Gastrocnemius medialis (tissue), 4 donors: ENCODE data around the gene NAA10. TPM values are rescaled to one million over a fixed set of nuclear protein-coding genes. Genes with fewer than 3 reads are reported as not detected.

ENCODE experiments used
- ATAC-seq, 2 donors: fragments of 150-250 bp; one replicate each; pipeline ENCODE4 v1.9.1; 2016
- DNase-seq, 2 donors: peaks; one replicate each; pipeline ENCODE4 v3.0.0-alpha.2; 2019
- H3K27ac ChIP-seq, 4 donors: fragments of 200-600 bp; sonication (generic); 1 replicate in 1 of 4; 2 replicates in 3 of 4; pipeline ENCODE4 v1.5.1; 2016 to 2018; ENCODE audit warnings: mild to moderate bottlenecking in 2 of 4, moderate library complexity in 1 of 4
- H3K27me3 ChIP-seq, 3 donors: fragments of 200-600 bp; sonication (generic) in 2 of 3; 1 replicate in 1 of 3; 2 replicates in 2 of 3; pipeline versions ENCODE4 v1.5.1 to v1.6.0; 2016 to 2019; ENCODE audit warnings: mild to moderate bottlenecking in 1 of 3, moderate library complexity in 1 of 3
- H3K36me3 ChIP-seq, 2 donors: fragments of 200-600 bp; sonication (generic) in 1 of 2; one replicate each; pipeline ENCODE4 v1.5.1; 2017 to 2018
- H3K4me1 ChIP-seq, 2 donors: fragments of 200-600 bp; sonication (generic) in 1 of 2; one replicate each; pipeline ENCODE4 v1.5.1; 2016 to 2017; ENCODE audit warnings: mild to moderate bottlenecking in 2 of 2
- H3K4me3 ChIP-seq, 4 donors: fragments of 200-600 bp; sonication (generic) in 3 of 4; 1 replicate in 1 of 4; 2 replicates in 3 of 4; pipeline ENCODE4 v1.5.1; 2016 to 2019; ENCODE audit warnings: mild to moderate bottlenecking in 2 of 4
- H3K9me3 ChIP-seq, 3 donors: fragments of 200-600 bp; sonication (generic) in 2 of 3; 1 replicate in 1 of 3; 2 replicates in 2 of 3; pipeline ENCODE4 v1.5.1; 2016 to 2019
- POLR2A ChIP-seq, 2 donors: fragments of 450-650 bp; IDR thresholded peaks; one replicate each; pipeline ENCODE4 v1.6.1; 2017; ENCODE audit warnings: antibody characterized with exemption in 2 of 2, mild to moderate bottlenecking in 2 of 2, moderate library complexity in 2 of 2
- in situ Hi-C, 4 donors: fragments of 200-750 bp; cut with MboI; loops; one replicate each; pipeline versions ENCODE4 v1.15.0 to v1.8.0; 2017; ENCODE audit warnings: low sequenced_read_pairs in 4 of 4
- intact Hi-C: fragments of 100-400 bp; cut with DNase I; formaldehyde crosslinking; loops from one replicate; pipeline ENCODE4 v1.15.1; 2023; ENCODE audit warnings: low total_unique reads
- total RNA-seq, 4 donors: library from RNA; depleted of rRNA; stranded (reverse); fragments of >200 nt; gene quantifications; one replicate each; pipeline versions ENCODE4 v1.1.0 to v1.2.3, GENCODE V29; 2016
- TF ChIP-seq, protein P1 (sequence below), 5 experiments: fragments of 450-650 bp in 3 of 5; fragments of 200-600 bp in 2 of 5; sonication (generic) in 2 of 5; IDR thresholded peaks in 4 of 5; conservative IDR thresholded peaks in 1 of 5; 1 replicate in 4 of 5; 2 replicates in 1 of 5; pipeline ENCODE4 v1.5.1; 2016 to 2019; ENCODE audit warnings: antibody characterized with exemption in 5 of 5, mild to moderate bottlenecking in 3 of 5, moderate library complexity in 3 of 5

The NAA10 gene
- total RNA-seq, 4 donors from 2014 or later = 76.3 to 175 (median 111) TPM

DNA sequence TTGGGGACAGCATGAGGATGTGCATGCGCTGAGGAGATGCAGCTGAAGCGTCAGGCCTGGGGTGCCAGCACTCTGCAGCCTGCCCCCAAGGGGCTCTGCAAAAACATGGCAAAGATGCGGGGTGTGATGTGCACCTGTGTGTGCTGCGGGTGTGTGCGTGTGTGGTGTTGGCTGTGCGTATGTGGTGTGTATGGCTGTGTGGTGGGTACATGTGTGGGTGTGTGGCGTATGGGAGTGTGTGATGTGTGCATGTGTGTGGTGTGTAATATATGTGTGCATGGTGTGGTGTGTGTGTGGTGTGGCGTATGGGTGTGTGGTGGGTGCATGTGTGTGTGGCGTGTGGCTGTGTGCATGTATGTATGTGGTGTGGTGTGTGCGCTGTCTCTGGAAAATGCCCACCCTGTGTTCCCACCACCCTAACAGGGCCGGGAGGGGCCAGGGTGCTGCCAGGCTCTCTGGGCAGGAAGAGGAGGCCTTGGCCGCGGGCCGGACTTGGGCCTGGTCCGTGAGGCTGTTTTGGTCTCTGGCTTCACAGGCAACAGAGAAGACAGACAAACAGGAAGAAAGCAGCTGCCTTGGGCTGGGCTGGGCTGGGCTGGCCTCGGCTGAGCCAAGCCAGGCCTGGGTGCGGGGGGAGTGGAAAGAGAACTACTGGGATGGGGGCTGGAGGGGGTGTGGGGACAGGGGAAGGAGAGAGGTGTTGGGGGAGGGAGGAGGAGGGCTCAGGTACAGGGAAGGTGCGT, 31.4 kb downstream of the NAA10 start:
- intact Hi-C loops (no loop called here), in situ Hi-C loops (no loop called here)
- TF ChIP-seq, protein P1, sequence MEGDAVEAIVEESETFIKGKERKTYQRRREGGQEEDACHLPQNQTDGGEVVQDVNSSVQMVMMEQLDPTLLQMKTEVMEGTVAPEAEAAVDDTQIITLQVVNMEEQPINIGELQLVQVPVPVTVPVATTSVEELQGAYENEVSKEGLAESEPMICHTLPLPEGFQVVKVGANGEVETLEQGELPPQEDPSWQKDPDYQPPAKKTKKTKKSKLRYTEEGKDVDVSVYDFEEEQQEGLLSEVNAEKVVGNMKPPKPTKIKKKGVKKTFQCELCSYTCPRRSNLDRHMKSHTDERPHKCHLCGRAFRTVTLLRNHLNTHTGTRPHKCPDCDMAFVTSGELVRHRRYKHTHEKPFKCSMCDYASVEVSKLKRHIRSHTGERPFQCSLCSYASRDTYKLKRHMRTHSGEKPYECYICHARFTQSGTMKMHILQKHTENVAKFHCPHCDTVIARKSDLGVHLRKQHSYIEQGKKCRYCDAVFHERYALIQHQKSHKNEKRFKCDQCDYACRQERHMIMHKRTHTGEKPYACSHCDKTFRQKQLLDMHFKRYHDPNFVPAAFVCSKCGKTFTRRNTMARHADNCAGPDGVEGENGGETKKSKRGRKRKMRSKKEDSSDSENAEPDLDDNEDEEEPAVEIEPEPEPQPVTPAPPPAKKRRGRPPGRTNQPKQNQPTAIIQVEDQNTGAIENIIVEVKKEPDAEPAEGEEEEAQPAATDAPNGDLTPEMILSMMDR (IDR thresholded peaks at IDR 0.05 in 4 of 5, conservative IDR thresholded peaks at IDR 0.05 in 1 of 5) = no peak
- TF ChIP-seq POLR2A (IDR thresholded peaks at IDR 0.05) = no peak
- Histone ChIP-seq H3K9me3 (no peaks in the 10 kb centered on the region), H3K4me3 (peak overlapping the region in 1 of 4 donors; percentile 45), H3K36me3 (no peaks in the 10 kb centered on the region), H3K27me3 (peaks cover 0 to 1% (median 0%) of the 10 kb centered on the region in 3 donors), H3K27ac (peak overlapping the region in 3 of 4 donors; percentile 40 to 55 (median 48)), H3K4me1 (peaks cover 0 to 9% of the 10 kb centered on the region in 2 donors)
- DNase-seq (no peak), ATAC-seq (no peak)

DNA sequence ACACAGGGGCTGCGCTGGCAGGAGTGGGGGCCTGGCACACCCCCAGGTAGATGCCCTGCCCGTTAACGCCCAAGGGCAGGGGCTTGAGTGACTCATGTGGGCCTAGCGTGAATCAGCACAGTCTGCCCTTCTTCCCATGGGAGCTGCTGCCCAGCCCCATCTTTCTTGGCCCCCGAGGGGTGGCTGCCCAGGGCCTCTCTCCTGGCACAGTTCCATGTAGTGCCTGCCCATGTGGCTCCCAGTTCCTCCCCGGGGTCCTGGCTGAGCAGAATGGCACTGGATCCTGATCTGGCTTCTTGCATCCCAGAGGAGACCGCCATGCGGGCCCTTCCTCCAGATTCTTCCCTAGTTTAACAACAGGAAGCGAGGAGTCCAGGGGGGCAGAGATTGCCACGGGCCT, 32.5 kb downstream of the NAA10 start:
- TF ChIP-seq, protein P1 (IDR thresholded peaks at IDR 0.05 in 4 of 5, conservative IDR thresholded peaks at IDR 0.05 in 1 of 5) = no peak
- TF ChIP-seq POLR2A (IDR thresholded peaks at IDR 0.05) = no peak
- Histone ChIP-seq H3K4me3 (no peak overlapping the region), H3K27ac (no peak overlapping the region), H3K27me3 (peaks cover 0 to 4% (median 0%) of the 10 kb centered on the region in 3 donors), H3K4me1 (peaks cover 0 to 9% of the 10 kb centered on the region in 2 donors), H3K36me3 (no peaks in the 10 kb centered on the region), H3K9me3 (no peaks in the 10 kb centered on the region)
- in situ Hi-C loops = no loop called here
- intact Hi-C loops = no loop called here
- no peak for DNase-seq
- ATAC-seq = no peak

DNA sequence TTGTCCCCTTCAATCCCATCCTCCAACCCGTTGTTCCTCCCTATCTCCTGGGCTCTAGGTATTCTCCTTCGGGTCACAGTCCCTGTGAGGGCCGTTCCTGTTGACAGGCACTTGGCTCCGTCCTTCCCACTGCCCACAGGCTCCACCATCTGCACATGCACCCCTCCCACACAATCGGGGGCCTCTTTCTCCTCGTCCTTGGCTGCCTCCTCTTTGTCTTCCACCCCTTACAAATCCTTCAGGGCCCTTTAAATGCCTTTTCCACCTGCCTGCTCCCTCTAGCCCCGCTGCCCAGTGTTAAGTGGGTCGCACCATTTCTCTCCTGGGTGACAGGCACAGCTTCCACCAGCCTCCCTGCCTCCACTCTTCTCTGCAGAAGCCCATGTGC, 33.1 kb downstream of the NAA10 start:
- DNase-seq (no peak), ATAC-seq (no peak)
- TF ChIP-seq POLR2A (IDR thresholded peaks at IDR 0.05) = no peak
- TF ChIP-seq, protein P1 (IDR thresholded peaks at IDR 0.05 in 4 of 5, conservative IDR thresholded peaks at IDR 0.05 in 1 of 5) = no peak
- Histone ChIP-seq H3K4me3 (no peak overlapping the region), H3K27ac (no peak overlapping the region), H3K36me3 (no peaks in the 10 kb centered on the region), H3K9me3 (no peaks in the 10 kb centered on the region), H3K4me1 (peaks cover 0 to 9% of the 10 kb centered on the region in 2 donors), H3K27me3 (peaks cover 0 to 4% (median 0%) of the 10 kb centered on the region in 3 donors)
- in situ Hi-C loops (no loop called here), intact Hi-C loops (no loop called here)

DNA sequence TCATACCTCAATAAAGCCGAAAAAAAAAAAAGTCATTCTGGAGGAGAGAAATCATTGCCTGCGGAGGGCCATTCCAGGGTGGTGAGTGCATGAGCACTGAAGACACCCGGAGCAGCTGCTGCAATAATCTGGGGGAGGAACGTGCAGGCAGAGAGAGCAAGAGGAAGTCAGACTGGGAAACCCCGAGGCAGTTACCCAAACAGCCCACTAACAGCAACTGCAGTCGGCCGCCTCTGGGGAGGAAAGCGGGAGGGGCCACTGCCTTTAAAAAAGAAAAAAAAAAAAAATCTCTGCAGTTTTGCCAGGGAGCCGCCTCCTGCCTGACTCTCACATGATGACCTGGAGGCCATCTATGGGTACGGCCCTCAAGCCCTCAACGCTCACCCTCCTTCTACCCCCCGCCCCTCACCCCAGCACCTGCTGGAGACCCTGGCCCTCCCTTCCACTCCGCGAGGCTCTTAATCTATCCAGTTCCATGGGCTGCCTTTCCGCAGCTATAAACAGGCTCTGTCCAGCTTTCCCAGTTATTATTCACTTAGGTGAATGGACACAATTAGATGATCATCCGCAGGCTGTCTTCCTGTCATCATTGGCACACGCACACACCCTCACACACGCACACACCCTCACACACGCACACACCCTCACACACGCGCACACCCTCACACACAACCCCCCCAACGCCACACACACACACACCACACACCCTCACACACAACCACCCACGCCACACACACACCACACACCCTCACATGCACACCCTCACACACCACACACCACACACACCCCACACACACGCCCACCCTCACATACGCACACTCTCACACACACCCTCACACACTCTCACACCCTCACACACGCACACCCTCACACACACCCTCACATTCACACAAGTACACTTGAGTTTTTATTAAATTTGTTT, 33.7 kb downstream of the NAA10 start:
- TF ChIP-seq, protein P1 (IDR thresholded peaks at IDR 0.05 in 4 of 5, conservative IDR thresholded peaks at IDR 0.05 in 1 of 5) = no peak
- no peak for TF ChIP-seq POLR2A (IDR thresholded peaks at IDR 0.05)
- in situ Hi-C loops (no loop called here), intact Hi-C loops (no loop called here)
- peaks cover 0 to 4% (median 0%) of the 10 kb centered on the region in 3 donors for H3K27me3 ChIP-seq
- no peaks in the 10 kb centered on the region for H3K36me3 ChIP-seq
- peaks cover 0 to 9% of the 10 kb centered on the region in 2 donors for H3K4me1 ChIP-seq
- no peaks in the 10 kb centered on the region for H3K9me3 ChIP-seq
- H3K4me3 ChIP-seq = no peak overlapping the region
- ATAC-seq = peak in 1 of 2 donors; percentile 62
- H3K27ac ChIP-seq = no peak overlapping the region
- peak; percentile 31 to 45 for DNase-seq
